Endothelial cell of umbilical vein (primary cell): ENCODE data around the gene SIAH1.

ENCODE experiments used
- EZH2 ChIP-seq: IDR thresholded peaks from 2 replicates; pipeline ENCODE4 v1.6.1; 2012; ENCODE audit warnings: borderline replicate concordance, low read depth, mild to moderate bottlenecking, moderate library complexity, low read length, inconsistent platforms; ENCODE audit not compliant: severe bottlenecking
- FOS ChIP-seq: IDR thresholded peaks from 2 replicates; pipeline ENCODE4 v1.6.1; 2011; ENCODE audit warnings: mild to moderate bottlenecking, low read length, moderate library complexity, borderline replicate concordance; ENCODE audit not compliant: insufficient read depth
- GATA2 ChIP-seq: IDR thresholded peaks from 2 replicates; pipeline ENCODE4 v1.7.0; 2011; ENCODE audit warnings: low read depth, mild to moderate bottlenecking, moderate library complexity, mixed read lengths, low read length; ENCODE audit not compliant: insufficient read length, insufficient read depth
- JUN ChIP-seq: IDR thresholded peaks from 2 replicates; pipeline ENCODE4 v1.6.1; 2011; ENCODE audit warnings: borderline replicate concordance, low read depth; ENCODE audit not compliant: insufficient read length, insufficient read depth
- POLR2A ChIP-seq: IDR thresholded peaks from 2 replicates; pipeline ENCODE4 v1.6.1; 2012; ENCODE audit warnings: low read depth, mild to moderate bottlenecking, control low read depth, low read length
- POLR2AphosphoS5 ChIP-seq: IDR thresholded peaks from 2 replicates; pipeline ENCODE4 v1.6.1; 2012; ENCODE audit warnings: low read depth, mild to moderate bottlenecking, control low read depth, low read length, moderate library complexity; ENCODE audit not compliant: insufficient read depth
- TF ChIP-seq, protein P1 (sequence below), 2 donors: IDR thresholded peaks; 1 replicate in 1 of 2; 2 replicates in 1 of 2; pipeline ENCODE4 v1.5.1; 2011; ENCODE audit warnings: low read length in 2 of 2, mild to moderate bottlenecking in 2 of 2, moderate library complexity in 2 of 2, control low read depth in 1 of 2, inconsistent platforms in 1 of 2, low read depth in 1 of 2; ENCODE audit not compliant: insufficient read depth in 1 of 2; ENCODE audit errors: extremely low read depth in 1 of 2

DNA sequence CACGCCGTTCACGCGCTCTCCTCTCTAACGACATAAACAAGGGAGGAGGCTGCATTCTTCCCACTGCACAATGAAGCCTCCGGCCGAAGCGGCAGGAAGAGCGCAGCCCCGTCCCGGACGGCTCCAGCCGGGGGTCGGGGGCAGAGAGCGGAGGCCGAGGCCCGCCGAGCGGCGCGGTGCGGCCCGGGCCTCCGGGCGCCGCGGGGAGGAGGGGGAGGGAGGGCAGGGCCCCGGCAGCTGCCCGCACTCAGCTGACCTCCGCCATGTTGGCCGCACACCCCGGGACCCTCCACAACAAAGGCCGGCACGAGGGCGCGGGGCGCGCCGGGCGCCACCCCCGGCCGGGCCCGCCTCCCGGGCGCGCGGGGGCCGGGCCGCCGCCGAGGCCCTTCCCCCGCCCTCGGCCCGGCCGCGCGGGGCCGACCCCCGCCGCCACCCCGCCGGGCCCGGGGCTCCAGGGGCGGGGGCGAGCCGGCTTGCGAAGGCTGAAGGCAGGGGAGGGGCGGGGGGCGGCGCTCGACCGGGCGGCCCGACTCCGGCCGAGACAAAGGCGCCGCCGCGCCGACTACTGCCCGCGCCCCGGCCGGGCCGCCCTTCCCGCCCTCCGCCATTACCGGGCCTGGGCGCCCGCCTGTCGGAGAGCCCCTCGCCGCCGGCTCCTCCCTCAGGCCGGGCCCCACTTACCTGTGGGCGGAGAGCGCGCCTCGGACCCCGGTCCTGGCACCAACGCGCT lies 527 bp downstream of the SIAH1 start:
- TF ChIP-seq, protein P1, sequence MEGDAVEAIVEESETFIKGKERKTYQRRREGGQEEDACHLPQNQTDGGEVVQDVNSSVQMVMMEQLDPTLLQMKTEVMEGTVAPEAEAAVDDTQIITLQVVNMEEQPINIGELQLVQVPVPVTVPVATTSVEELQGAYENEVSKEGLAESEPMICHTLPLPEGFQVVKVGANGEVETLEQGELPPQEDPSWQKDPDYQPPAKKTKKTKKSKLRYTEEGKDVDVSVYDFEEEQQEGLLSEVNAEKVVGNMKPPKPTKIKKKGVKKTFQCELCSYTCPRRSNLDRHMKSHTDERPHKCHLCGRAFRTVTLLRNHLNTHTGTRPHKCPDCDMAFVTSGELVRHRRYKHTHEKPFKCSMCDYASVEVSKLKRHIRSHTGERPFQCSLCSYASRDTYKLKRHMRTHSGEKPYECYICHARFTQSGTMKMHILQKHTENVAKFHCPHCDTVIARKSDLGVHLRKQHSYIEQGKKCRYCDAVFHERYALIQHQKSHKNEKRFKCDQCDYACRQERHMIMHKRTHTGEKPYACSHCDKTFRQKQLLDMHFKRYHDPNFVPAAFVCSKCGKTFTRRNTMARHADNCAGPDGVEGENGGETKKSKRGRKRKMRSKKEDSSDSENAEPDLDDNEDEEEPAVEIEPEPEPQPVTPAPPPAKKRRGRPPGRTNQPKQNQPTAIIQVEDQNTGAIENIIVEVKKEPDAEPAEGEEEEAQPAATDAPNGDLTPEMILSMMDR (IDR thresholded peaks at IDR 0.05; ENCODE audit: extremely low read depth in 1 of 2, insufficient read depth in 1 of 2, low read depth in 1 of 2, low read length in 2 of 2) = no peak
- no peak for TF ChIP-seq POLR2AphosphoS5
- TF ChIP-seq POLR2A = peak; percentile 7
- no peak for TF ChIP-seq EZH2
- TF ChIP-seq JUN = no peak
- TF ChIP-seq GATA2 = no peak
- TF ChIP-seq FOS = no peak
